HCT116 (cell line): Measurements from ENCODE around the gene GCK. TPM values are rescaled to one million over a fixed set of nuclear protein-coding genes. Genes with fewer than 3 reads are reported as not detected.

Experiments used
- ATAC-seq: fragments of 200-7000 bp; cut with Tn5 transposase; 2 replicates; pipeline ENCODE4 v1.9.1; 2020; ENCODE audit warnings: mild to moderate bottlenecking, moderate library complexity
- BruUV-seq: library from RNA; stranded (reverse); fragments of 400-500 nt; replicated peaks from 2 replicates; lab custom pipeline; 2021; lab: Mats Ljungman, UMichigan
- CTCF ChIA-PET: fragments of 300-600 bp; sonication (Branson Sonifier 250); formaldehyde crosslinking; loops from one replicate; lab custom pipeline; 2021; ENCODE audit warnings: antibody characterized with exemption; lab: Charles Lee
- POLR2A ChIA-PET: fragments of 300-600, 350-600 bp; sonication (Branson Sonifier 250); formaldehyde crosslinking; loops from one replicate; lab custom pipeline; 2021; ENCODE audit warnings: antibody characterized with exemption; lab: Charles Lee
- RAD21 ChIA-PET, 2 experiments: fragments of 300-600 bp; sonication (Branson Sonifier 250); formaldehyde crosslinking; loops; one replicate each; lab custom pipeline; 2023; ENCODE audit warnings: low total read pairs in 2 of 2; ENCODE audit not compliant: uncharacterized antibody in 2 of 2, unreplicated experiment in 2 of 2, low non-redundant PET in 1 of 2; lab: Charles Lee
- DNase-seq: peaks from one replicate; pipeline ENCODE4 v3.0.0-alpha.2; 2010; ENCODE audit warnings: low read depth, low spot score
- H2AFZ ChIP-seq: fragments of 200-600 bp; shearing (Covaris generic), sonication (generic); 2 replicates; pipeline ENCODE4 v1.6.1; 2017; ENCODE audit warnings: low read depth, mixed run types, mixed read lengths, antibody characterized with exemption, low read length; ENCODE audit not compliant: poor library complexity, severe bottlenecking
- H3K27ac ChIP-seq: 2 replicates; pipeline ENCODE4 v1.5.1; 2012; ENCODE audit warnings: low read depth, low read length
- H3K27me3 ChIP-seq: fragments of 200-600 bp; sonication (generic); 2 replicates; pipeline ENCODE4 v1.6.1; 2016; ENCODE audit warnings: mixed run types, low read length, mixed read lengths; ENCODE audit not compliant: insufficient read depth
- H3K36me3 ChIP-seq, 2 experiments: fragments of 200-500 bp in 1 of 2; fragments of 200-600 bp in 1 of 2; sonication (Bioruptor generic) in 1 of 2; sonication (generic) in 1 of 2; 2 replicates each; pipeline versions ENCODE4 v1.5.1 to v1.6.1; 2014 to 2016; ENCODE audit warnings: low read length in 2 of 2, inconsistent platforms in 1 of 2, mixed read lengths in 1 of 2, mixed run types in 1 of 2; ENCODE audit not compliant: insufficient read depth in 2 of 2, control insufficient read depth in 1 of 2
- H3K4me1 ChIP-seq, 2 experiments: fragments of 200-600 bp in 1 of 2; sonication (generic) in 1 of 2; 2 replicates each; pipeline versions ENCODE4 v1.5.1 to v1.6.1; 2012 to 2017; ENCODE audit warnings: low read length in 2 of 2, inconsistent platforms in 1 of 2, mild to moderate bottlenecking in 1 of 2, mixed read lengths in 1 of 2, mixed run types in 1 of 2, moderate library complexity in 1 of 2; ENCODE audit not compliant: insufficient read depth in 2 of 2, control insufficient read depth in 1 of 2
- H3K4me2 ChIP-seq: fragments of 200-600 bp; sonication (generic); 2 replicates; pipeline ENCODE4 v1.6.1; 2017; ENCODE audit warnings: mixed run types, low read length, mixed read lengths
- H3K4me3 ChIP-seq, 2 experiments: fragments of 200-600 bp in 1 of 2; sonication (generic) in 1 of 2; replicated peaks in 1 of 2; 2 replicates each; pipeline ENCODE4 v1.5.1; 2011 to 2016; ENCODE audit warnings: low read length in 2 of 2, control low read depth in 1 of 2, low read depth in 1 of 2, mild to moderate bottlenecking in 1 of 2, mixed read lengths in 1 of 2, mixed run types in 1 of 2
- H3K79me2 ChIP-seq: fragments of 200-600 bp; sonication (generic); 2 replicates; pipeline ENCODE4 v1.6.1; 2017; ENCODE audit warnings: mild to moderate bottlenecking, mixed run types, low read length, moderate library complexity, mixed read lengths; ENCODE audit not compliant: insufficient read depth
- H3K9ac ChIP-seq: fragments of 200-600 bp; sonication (generic); 2 replicates; pipeline ENCODE4 v1.6.1; 2016; ENCODE audit warnings: low read length, mixed read lengths
- H3K9me2 ChIP-seq: fragments of 200-600 bp; sonication (generic), shearing (Covaris generic); 2 replicates; pipeline ENCODE4 v1.6.1; 2017; ENCODE audit warnings: mixed run types, mild to moderate bottlenecking, moderate library complexity; ENCODE audit not compliant: insufficient read depth
- H3K9me3 ChIP-seq, 2 experiments: fragments of 200-500 bp in 1 of 2; fragments of 200-600 bp in 1 of 2; sonication (Bioruptor generic) in 1 of 2; sonication (generic) in 1 of 2; 2 replicates each; pipeline ENCODE4 v1.6.1; 2014 to 2017; ENCODE audit warnings: low read length in 2 of 2, mixed read lengths in 2 of 2, inconsistent platforms in 1 of 2, low read depth in 1 of 2, mild to moderate bottlenecking in 1 of 2, mixed run types in 1 of 2, moderate library complexity in 1 of 2; ENCODE audit not compliant: control insufficient read depth in 1 of 2, insufficient read depth in 1 of 2
- H4K20me1 ChIP-seq: fragments of 200-600 bp; sonication (generic), shearing (Covaris generic); 2 replicates; pipeline ENCODE4 v1.6.1; 2017; ENCODE audit warnings: mixed run types, mild to moderate bottlenecking, moderate library complexity; ENCODE audit not compliant: insufficient read depth
- CBX3 ChIP-seq: IDR thresholded peaks from 2 replicates; pipeline ENCODE4 v1.6.1; 2012; ENCODE audit warnings: low read depth
- EZH2 ChIP-seq: fragments of 200-600 bp; sonication (generic); IDR thresholded peaks from 2 replicates; pipeline ENCODE4 v1.6.1; 2017; ENCODE audit warnings: antibody characterized with exemption, mixed run types
- EZH2phosphoT487 ChIP-seq: fragments of 200-600 bp; IDR thresholded peaks from 2 replicates; pipeline ENCODE4 v1.6.1; 2018; ENCODE audit warnings: antibody characterized with exemption, borderline replicate concordance
- FOSL1 ChIP-seq: IDR thresholded peaks from 2 replicates; pipeline ENCODE4 v1.6.1; 2012; ENCODE audit warnings: low read depth
- JUND ChIP-seq: IDR thresholded peaks from 2 replicates; pipeline ENCODE4 v1.6.1; 2012
- POLR2AphosphoS5 ChIP-seq: IDR thresholded peaks from 2 replicates; pipeline ENCODE4 v1.6.1; 2011; ENCODE audit warnings: mild to moderate bottlenecking, low read depth, low read length, moderate library complexity
- SIN3A ChIP-seq: IDR thresholded peaks from 2 replicates; pipeline ENCODE4 v1.6.1; 2012; ENCODE audit warnings: low read depth
- SRF ChIP-seq: IDR thresholded peaks from 2 replicates; pipeline ENCODE4 v1.6.1; 2012; ENCODE audit warnings: low read depth
- TCF7L2 ChIP-seq: IDR thresholded peaks from 2 replicates; pipeline ENCODE4 v1.7.0; 2011; ENCODE audit warnings: borderline replicate concordance, inconsistent platforms; ENCODE audit not compliant: insufficient read depth, insufficient read length; ENCODE audit errors: extremely low read depth
- YY1 ChIP-seq: IDR thresholded peaks from 2 replicates; pipeline ENCODE4 v1.6.1; 2011; ENCODE audit warnings: low read length, low read depth, moderate library complexity, mild to moderate bottlenecking; ENCODE audit not compliant: insufficient replicate concordance; ENCODE audit errors: extremely low read depth
- ZFX ChIP-seq: fragments of 450-650 bp; IDR thresholded peaks from 2 replicates; pipeline ENCODE4 v1.6.1; 2017
- intact Hi-C: fragments of 100-400 bp; cut with micrococcal nuclease; formaldehyde crosslinking; loops from 2 replicates; pipeline ENCODE4 v1.10.0; 2022
- total RNA-seq: library from RNA; stranded (reverse); gene quantifications from one replicate; pipeline ENCODE4 v1.2.1, GENCODE V29; 2021; ENCODE audit not compliant: unreplicated experiment
- TF ChIP-seq, protein P1 (sequence below): IDR thresholded peaks from 2 replicates; pipeline ENCODE4 v1.6.1; 2011; ENCODE audit warnings: mild to moderate bottlenecking, low read length, moderate library complexity; ENCODE audit not compliant: insufficient replicate concordance; ENCODE audit errors: extremely low read depth
- TF ChIP-seq, protein P2 (sequence below), 3 experiments: fragments of 200-600 bp in 1 of 3; sonication (generic) in 1 of 3; IDR thresholded peaks in 2 of 3; conservative IDR thresholded peaks in 1 of 3; 2 replicates each; pipeline ENCODE4 v1.5.1; 2012 to 2017; ENCODE audit warnings: low read depth in 2 of 3, low read length in 2 of 3, antibody characterized with exemption in 1 of 3, borderline replicate concordance in 1 of 3, control low read depth in 1 of 3, mild to moderate bottlenecking in 1 of 3, mixed read lengths in 1 of 3, mixed run types in 1 of 3, moderate library complexity in 1 of 3; ENCODE audit not compliant: insufficient read depth in 1 of 3
- TF ChIP-seq, protein P3 (sequence below): IDR thresholded peaks from 2 replicates; pipeline ENCODE4 v1.6.1; 2012; ENCODE audit warnings: low read depth
- TF ChIP-seq, protein P4 (sequence below): IDR thresholded peaks from 2 replicates; pipeline ENCODE4 v1.6.1; 2012

GCK gene
- total RNA-seq, 1 experiment from 2014 or later: 0.34 TPM

DNA sequence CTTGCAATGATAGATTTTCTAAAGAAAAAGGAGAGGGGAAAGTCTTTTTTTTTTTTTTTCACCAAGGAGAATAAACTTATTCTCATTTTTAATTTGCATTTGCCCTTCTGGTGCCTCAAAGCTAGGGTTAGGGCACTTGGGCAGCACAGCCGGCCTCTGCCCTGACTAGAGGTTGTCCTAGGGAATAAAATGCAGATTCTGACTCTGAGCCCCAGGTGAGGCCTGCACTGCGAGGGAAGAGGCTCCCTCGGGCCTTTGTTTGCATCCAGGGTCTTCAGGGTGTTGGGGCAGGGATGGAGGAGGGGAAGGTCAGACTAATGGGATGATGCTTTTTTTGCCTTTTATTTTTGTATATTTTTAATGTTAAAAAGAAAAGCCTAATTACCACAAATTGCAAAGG is 55.9 kb downstream of the GCK start:
- peaks cover 0 to 5% of the 10 kb centered on the region in 2 experiments; a peak in 1 of 4 replicates for H3K4me1 ChIP-seq
- no peak for ATAC-seq
- no peak overlapping the region for H3K9ac ChIP-seq
- TF ChIP-seq, protein P1, sequence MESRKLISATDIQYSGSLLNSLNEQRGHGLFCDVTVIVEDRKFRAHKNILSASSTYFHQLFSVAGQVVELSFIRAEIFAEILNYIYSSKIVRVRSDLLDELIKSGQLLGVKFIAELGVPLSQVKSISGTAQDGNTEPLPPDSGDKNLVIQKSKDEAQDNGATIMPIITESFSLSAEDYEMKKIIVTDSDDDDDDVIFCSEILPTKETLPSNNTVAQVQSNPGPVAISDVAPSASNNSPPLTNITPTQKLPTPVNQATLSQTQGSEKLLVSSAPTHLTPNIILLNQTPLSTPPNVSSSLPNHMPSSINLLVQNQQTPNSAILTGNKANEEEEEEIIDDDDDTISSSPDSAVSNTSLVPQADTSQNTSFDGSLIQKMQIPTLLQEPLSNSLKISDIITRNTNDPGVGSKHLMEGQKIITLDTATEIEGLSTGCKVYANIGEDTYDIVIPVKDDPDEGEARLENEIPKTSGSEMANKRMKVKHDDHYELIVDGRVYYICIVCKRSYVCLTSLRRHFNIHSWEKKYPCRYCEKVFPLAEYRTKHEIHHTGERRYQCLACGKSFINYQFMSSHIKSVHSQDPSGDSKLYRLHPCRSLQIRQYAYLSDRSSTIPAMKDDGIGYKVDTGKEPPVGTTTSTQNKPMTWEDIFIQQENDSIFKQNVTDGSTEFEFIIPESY: no peak
- TF ChIP-seq, protein P2, sequence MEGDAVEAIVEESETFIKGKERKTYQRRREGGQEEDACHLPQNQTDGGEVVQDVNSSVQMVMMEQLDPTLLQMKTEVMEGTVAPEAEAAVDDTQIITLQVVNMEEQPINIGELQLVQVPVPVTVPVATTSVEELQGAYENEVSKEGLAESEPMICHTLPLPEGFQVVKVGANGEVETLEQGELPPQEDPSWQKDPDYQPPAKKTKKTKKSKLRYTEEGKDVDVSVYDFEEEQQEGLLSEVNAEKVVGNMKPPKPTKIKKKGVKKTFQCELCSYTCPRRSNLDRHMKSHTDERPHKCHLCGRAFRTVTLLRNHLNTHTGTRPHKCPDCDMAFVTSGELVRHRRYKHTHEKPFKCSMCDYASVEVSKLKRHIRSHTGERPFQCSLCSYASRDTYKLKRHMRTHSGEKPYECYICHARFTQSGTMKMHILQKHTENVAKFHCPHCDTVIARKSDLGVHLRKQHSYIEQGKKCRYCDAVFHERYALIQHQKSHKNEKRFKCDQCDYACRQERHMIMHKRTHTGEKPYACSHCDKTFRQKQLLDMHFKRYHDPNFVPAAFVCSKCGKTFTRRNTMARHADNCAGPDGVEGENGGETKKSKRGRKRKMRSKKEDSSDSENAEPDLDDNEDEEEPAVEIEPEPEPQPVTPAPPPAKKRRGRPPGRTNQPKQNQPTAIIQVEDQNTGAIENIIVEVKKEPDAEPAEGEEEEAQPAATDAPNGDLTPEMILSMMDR (IDR thresholded peaks at IDR 0.05 in 2 of 3, conservative IDR thresholded peaks at IDR 0.05 in 1 of 3; ENCODE audit: borderline replicate concordance in 1 of 3, insufficient read depth in 1 of 3, low read depth in 2 of 3, low read length in 2 of 3): no peak
- TF ChIP-seq, protein P3, sequence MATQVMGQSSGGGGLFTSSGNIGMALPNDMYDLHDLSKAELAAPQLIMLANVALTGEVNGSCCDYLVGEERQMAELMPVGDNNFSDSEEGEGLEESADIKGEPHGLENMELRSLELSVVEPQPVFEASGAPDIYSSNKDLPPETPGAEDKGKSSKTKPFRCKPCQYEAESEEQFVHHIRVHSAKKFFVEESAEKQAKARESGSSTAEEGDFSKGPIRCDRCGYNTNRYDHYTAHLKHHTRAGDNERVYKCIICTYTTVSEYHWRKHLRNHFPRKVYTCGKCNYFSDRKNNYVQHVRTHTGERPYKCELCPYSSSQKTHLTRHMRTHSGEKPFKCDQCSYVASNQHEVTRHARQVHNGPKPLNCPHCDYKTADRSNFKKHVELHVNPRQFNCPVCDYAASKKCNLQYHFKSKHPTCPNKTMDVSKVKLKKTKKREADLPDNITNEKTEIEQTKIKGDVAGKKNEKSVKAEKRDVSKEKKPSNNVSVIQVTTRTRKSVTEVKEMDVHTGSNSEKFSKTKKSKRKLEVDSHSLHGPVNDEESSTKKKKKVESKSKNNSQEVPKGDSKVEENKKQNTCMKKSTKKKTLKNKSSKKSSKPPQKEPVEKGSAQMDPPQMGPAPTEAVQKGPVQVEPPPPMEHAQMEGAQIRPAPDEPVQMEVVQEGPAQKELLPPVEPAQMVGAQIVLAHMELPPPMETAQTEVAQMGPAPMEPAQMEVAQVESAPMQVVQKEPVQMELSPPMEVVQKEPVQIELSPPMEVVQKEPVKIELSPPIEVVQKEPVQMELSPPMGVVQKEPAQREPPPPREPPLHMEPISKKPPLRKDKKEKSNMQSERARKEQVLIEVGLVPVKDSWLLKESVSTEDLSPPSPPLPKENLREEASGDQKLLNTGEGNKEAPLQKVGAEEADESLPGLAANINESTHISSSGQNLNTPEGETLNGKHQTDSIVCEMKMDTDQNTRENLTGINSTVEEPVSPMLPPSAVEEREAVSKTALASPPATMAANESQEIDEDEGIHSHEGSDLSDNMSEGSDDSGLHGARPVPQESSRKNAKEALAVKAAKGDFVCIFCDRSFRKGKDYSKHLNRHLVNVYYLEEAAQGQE: no peak
- no peak for TF ChIP-seq FOSL1
- no peak for TF ChIP-seq YY1
- no peak for TF ChIP-seq JUND
- no peak for TF ChIP-seq SIN3A
- no peak for TF ChIP-seq POLR2AphosphoS5
- no peak for TF ChIP-seq EZH2
- no peak for TF ChIP-seq ZFX
- TF ChIP-seq TCF7L2: no peak
- TF ChIP-seq EZH2phosphoT487: no peak
- TF ChIP-seq, protein P4, sequence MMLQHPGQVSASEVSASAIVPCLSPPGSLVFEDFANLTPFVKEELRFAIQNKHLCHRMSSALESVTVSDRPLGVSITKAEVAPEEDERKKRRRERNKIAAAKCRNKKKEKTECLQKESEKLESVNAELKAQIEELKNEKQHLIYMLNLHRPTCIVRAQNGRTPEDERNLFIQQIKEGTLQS: no peak
- no peak for TF ChIP-seq CBX3
- TF ChIP-seq SRF: no peak
- TF ChIP-seq, all 23 proteins: peak for 0
- H3K36me3 ChIP-seq: no peaks in the 10 kb centered on the region
- H4K20me1 ChIP-seq: no peaks in the 10 kb centered on the region
- ChIA-PET RAD21 (no interaction called here), CTCF (no interaction called here), POLR2A (no interaction called here)
- DNase-seq: no peak
- H2AFZ ChIP-seq: no peak overlapping the region
- H3K9me2 ChIP-seq: no peaks in the 10 kb centered on the region
- no peak overlapping the region for H3K27ac ChIP-seq
- intact Hi-C loops: no loop called here
- H3K27me3 ChIP-seq: no peaks in the 10 kb centered on the region
- no peak overlapping the region for H3K4me2 ChIP-seq
- H3K9me3 ChIP-seq: no peaks in the 10 kb centered on the region
- no TSS peak for BruUV-seq
- H3K4me3 ChIP-seq: no peak overlapping the region
- H3K79me2 ChIP-seq: no peaks in the 10 kb centered on the region
